ENCODE data around the gene RBM20. TPM values are rescaled to one million over a fixed set of nuclear protein-coding genes. Genes with fewer than 3 reads are reported as not detected.
"Not testable (repeated sequence)": the region's sequence is repeated elsewhere in the genome, so short reads cannot be mapped to it uniquely, and the experiment has no call there.

RBM20 gene
- total RNA-seq, 1 donor from 2014 or later, result 105 TPM

GRCh38 chr10:110765513-110766319 is 121.6 kb downstream of the RBM20 start:
- DNase-seq (ENCODE audit: low spot score), result no peak

GRCh38 chr10:110767601-110768000 is 123.5 kb downstream of the RBM20 start:
- DNase-seq (ENCODE audit: low spot score), result not testable (repeated sequence)
- intact Hi-C loops (cut with DNase I), result loop anchor here (10.0 kb wide), 1 partner anchor 123 kb away; the partner anchor contains the start of gene RBM20

More at GRCh38 chr10:110765513-110766319, 121.6 kb downstream of the RBM20 start:
- intact Hi-C loops (cut with DNase I), result loop anchor here (2.0 to 10.0 kb wide), 2 partner anchors 67 to 121 kb away; partner anchors contain the start of gene RBM20

DNA sequence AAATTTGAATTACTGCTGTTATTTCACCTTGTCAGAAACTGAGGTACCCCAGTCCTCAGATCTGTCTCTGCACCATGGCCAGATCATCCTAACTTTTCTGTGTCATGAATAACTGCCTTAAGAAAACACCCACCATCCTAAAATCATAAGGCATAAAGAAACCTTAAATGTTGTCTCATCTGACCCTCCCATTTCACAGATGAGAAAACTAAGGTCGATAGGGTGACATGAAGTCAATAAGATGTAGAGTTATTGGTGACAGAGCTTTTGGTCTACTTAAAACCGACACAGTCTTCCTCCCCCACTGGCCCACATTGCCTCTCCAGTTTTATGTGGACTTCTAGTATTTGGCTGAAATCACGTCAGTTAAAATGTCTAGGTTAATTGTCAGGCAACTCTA is 126.1 kb downstream of the RBM20 start:
- intact Hi-C loops (cut with DNase I), result no loop called here
- no peak for DNase-seq (ENCODE audit: low spot score)

GRCh38 chr10:110771486-110771885 is 127.3 kb downstream of the RBM20 start:
- no peak for DNase-seq (ENCODE audit: low spot score)
- intact Hi-C loops (cut with DNase I), result no loop called here

- intact Hi-C loops (cut with DNase I), result no loop called here
- DNase-seq (ENCODE audit: low spot score), result no peak
Measured at GRCh38 chr10:110771991-110772390, 127.9 kb downstream of the RBM20 start.

DNA sequence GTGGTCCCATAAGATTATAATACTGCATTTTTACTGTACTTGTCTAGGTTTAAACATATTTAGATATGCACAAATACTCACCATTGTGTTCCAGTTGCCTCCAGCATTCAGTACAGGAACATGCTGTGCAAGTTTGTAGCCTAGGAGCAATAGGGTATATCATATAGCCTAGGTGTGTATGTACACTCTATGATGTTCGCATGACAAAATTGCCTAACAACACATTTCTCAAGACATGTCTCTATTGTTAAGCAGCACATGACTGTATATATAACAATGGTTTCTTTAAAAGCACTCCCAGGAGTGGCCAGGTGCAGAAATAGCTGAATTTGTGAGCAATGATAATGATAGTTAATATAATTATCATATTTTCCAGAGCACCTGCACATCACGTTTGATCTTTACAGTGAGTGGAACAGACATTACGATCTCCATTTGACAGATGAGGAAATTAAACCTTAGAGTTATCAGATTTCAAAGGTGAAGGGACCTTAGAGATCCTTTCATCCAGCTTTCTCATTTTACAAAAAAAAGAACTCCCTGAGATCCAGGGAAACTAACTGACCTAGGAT is 128.4 kb downstream of the RBM20 start:
- DNase-seq (ENCODE audit: low spot score), result no peak
- intact Hi-C loops (cut with DNase I), result no loop called here

- DNase-seq (ENCODE audit: low spot score), result no peak
- intact Hi-C loops (cut with DNase I), result no loop called here
Measured at GRCh38 chr10:110773693-110774068, 129.5 kb downstream of the RBM20 start.

- no peak for DNase-seq (ENCODE audit: low spot score)
- intact Hi-C loops (cut with DNase I), result no loop called here
Measured at GRCh38 chr10:110774069-110775019, 130.2 kb downstream of the RBM20 start.

DNA sequence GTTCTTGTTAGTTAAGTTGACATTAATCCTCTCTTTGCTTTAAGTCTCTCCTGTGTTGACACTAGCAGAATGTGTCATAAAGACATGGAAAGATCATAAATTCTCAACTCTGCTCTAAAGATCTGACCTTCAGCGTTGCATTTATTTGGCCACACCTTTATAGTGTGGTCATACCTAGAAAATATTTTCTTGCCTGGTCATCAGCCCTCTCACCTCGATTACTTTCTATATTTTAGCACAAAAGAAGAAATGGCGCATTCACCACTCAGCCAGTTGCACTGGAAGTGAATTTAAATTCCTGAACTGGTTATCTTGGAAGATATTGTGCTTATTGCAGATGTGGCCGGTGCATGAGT is 130.9 kb downstream of the RBM20 start:
- intact Hi-C loops (cut with DNase I), result no loop called here
- DNase-seq (ENCODE audit: low spot score), result no peak

DNA sequence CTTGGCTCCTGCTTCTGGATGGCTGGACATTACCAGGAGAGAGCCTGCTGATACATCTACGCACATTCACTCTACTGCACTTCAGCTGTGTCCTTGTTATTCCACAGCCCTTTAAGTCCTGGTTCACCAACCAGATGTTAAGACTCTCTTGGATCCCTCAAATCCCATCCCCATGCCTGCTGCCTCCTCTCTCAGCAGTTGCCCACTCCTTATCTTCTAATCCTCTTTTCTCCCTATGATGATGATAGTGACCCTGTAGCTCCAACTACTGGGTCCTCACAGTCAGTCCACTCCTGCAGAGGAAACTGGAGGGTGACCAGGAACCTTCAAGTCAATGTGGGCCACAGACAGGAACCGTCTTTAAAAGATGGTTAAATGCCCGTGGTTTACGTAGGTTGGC is 131.3 kb downstream of the RBM20 start:
- DNase-seq (ENCODE audit: low spot score), result no peak
- intact Hi-C loops (cut with DNase I), result no loop called here

- intact Hi-C loops (cut with DNase I), result no loop called here
- DNase-seq (ENCODE audit: low spot score), result no peak
Measured at GRCh38 chr10:110777017-110777416, 132.9 kb downstream of the RBM20 start.

DNA sequence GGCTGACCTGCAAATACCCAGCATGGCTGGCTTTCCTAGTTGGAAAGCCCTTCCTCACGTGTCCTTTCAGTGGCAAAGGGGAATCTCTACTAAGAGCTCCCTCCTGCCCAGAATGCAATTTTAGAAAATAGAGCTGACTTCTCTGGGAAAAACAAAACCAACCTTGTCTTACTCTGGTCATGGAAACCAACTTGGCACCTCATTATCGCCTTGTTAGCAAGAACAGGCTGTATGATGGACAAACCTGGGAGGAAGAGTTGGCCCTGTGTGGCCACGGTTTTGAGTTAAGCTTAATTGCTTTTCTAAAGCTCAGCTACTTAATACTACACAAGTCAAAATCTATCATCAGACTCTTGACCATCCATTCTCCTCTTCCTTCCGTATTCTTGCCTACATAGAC is 133.5 kb downstream of the RBM20 start:
- intact Hi-C loops (cut with DNase I), result no loop called here

DNA sequence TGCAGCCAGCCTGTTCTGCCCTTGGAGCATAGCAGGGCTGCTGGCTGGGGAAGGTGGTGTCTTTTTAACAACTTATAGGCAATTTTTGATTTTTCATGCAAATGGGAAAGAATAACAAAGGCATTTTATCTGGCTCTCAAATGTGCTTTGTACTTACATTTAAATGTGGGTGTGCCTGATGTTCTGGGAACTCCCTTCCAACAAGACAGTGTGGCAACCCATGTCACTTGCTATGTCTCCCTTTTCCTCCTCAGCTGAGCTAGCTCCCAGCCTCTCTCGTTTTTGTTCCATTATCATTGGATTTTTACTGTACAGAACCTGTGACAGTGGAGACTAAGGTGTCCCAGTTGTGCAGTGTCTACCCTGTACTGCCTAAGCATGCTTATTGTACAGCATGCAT is 134.1 kb downstream of the RBM20 start:
- intact Hi-C loops (cut with DNase I), result no loop called here
- DNase-seq (ENCODE audit: low spot score), result no peak

More for the DNA sequence above, 133.5 kb downstream of the RBM20 start:
- DNase-seq (ENCODE audit: low spot score), result no peak

- no peak for DNase-seq (ENCODE audit: low spot score)
- intact Hi-C loops (cut with DNase I), result no loop called here
Measured at GRCh38 chr10:110779489-110779888, 135.4 kb downstream of the RBM20 start.

DNA sequence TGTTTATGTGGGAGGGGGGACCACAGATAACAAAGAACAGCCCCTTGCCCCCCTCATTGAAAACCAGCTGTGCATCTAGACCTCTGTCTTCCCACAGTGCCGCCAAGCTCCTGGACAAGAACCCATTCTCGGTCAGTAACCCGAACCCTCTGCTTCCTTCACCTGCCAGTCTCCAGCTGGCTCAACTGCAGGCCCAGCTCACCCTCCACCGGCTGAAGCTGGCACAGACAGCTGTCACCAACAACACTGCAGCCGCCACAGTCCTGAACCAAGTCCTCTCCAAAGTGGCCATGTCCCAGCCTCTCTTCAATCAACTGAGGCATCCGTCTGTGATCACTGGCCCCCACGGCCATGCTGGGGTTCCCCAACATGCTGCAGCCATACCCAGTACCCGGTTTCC is 136.6 kb downstream of the RBM20 start:
- DNase-seq (ENCODE audit: low spot score), result no peak
- intact Hi-C loops (cut with DNase I), result loop anchor here (5.0 kb wide), 1 partner anchor 33 kb away; no protein-coding TSS in a partner anchor

DNA sequence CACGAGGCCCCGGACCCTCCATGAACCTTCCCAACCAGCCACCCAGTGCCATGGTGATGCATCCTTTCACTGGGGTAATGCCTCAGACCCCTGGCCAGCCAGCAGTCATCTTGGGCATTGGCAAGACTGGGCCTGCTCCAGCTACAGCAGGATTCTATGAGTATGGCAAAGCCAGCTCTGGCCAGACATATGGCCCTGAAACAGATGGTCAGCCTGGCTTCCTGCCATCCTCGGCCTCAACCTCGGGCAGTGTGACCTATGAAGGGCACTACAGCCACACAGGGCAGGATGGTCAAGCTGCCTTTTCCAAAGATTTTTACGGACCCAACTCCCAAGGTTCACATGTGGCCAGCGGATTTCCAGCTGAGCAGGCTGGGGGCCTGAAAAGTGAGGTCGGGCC is 137.0 kb downstream of the RBM20 start:
- intact Hi-C loops (cut with DNase I), result loop anchor here (5.0 kb wide), 1 partner anchor 34 kb away; no protein-coding TSS in a partner anchor
- DNase-seq (ENCODE audit: low spot score), result no peak

- DNase-seq (ENCODE audit: low spot score), result no peak
- intact Hi-C loops (cut with DNase I), result loop anchor here (5.0 kb wide), 1 partner anchor 35 kb away; no protein-coding TSS in a partner anchor
Measured at GRCh38 chr10:110782616-110783015, 138.5 kb downstream of the RBM20 start.

GRCh38 chr10:110783509-110784107 is 139.5 kb downstream of the RBM20 start:
- no peak for DNase-seq (ENCODE audit: low spot score)
- intact Hi-C loops (cut with DNase I), result loop anchor here (5.0 kb wide), 1 partner anchor 36 kb away; no protein-coding TSS in a partner anchor

- intact Hi-C loops (cut with DNase I), result loop anchor here (5.0 kb wide), 1 partner anchor 37 kb away; no protein-coding TSS in a partner anchor
- no peak for DNase-seq (ENCODE audit: low spot score)
Measured at GRCh38 chr10:110784198-110784597, 140.1 kb downstream of the RBM20 start.
